Tibial nerve (tissue), 3 donors: ENCODE measurements around the gene INPP5A.

ENCODE experiments used
- CTCF ChIP-seq, 5 experiments: fragments of 200-600 bp in 3 of 5; fragments of 450-650 bp in 2 of 5; sonication (generic) in 3 of 5; IDR thresholded peaks; one replicate each; pipeline ENCODE4 v1.5.1; 2016 to 2019; ENCODE audit warnings: antibody characterized with exemption in 5 of 5, mild to moderate bottlenecking in 3 of 5, moderate library complexity in 2 of 5
- POLR2A ChIP-seq, 2 donors: fragments of 450-650 bp; IDR thresholded peaks; one replicate each; pipeline ENCODE4 v1.6.1; 2017; ENCODE audit warnings: antibody characterized with exemption in 2 of 2, mild to moderate bottlenecking in 2 of 2, moderate library complexity in 2 of 2

GRCh38 chr10:132740588-132740987 is 203.0 kb downstream of the INPP5A start:
- TF ChIP-seq CTCF (IDR thresholded peaks at IDR 0.05) = no peak
- TF ChIP-seq POLR2A (IDR thresholded peaks at IDR 0.05) = no peak
